Neuronal stem cell (in vitro differentiated cells): ENCODE measurements around the gene FBXW7.

Experiments
- DNase-seq: peaks from one replicate; pipeline ENCODE4 v3.0.0-alpha.2; 2013; ENCODE audit warnings: low spot score
- H2AFZ ChIP-seq: one replicate; pipeline ENCODE4 v1.6.1; 2013; ENCODE audit warnings: mild to moderate bottlenecking, low read length, inconsistent platforms
- H2AK5ac ChIP-seq: 2 replicates; pipeline ENCODE4 v1.6.1; 2013; ENCODE audit warnings: low read depth, mild to moderate bottlenecking, inconsistent platforms, low read length, moderate library complexity, mixed read lengths
- H2BK120ac ChIP-seq: 2 replicates; pipeline ENCODE4 v1.6.1; 2013; ENCODE audit warnings: low read depth, mild to moderate bottlenecking, inconsistent platforms, low read length, moderate library complexity, mixed read lengths
- H2BK12ac ChIP-seq: one replicate; pipeline ENCODE4 v1.6.1; 2013; ENCODE audit warnings: low read length, inconsistent platforms
- H2BK15ac ChIP-seq: 2 replicates; pipeline ENCODE4 v1.6.1; 2013; ENCODE audit warnings: mild to moderate bottlenecking, low read length, inconsistent platforms, mixed read lengths
- H2BK5ac ChIP-seq: one replicate; pipeline ENCODE4 v1.6.1; 2013; ENCODE audit warnings: inconsistent platforms, mild to moderate bottlenecking, low read length, moderate library complexity
- H3K14ac ChIP-seq: one replicate; pipeline ENCODE4 v1.6.1; 2013; ENCODE audit warnings: low read length, inconsistent platforms
- H3K18ac ChIP-seq: 2 replicates; pipeline ENCODE4 v1.6.1; 2013; ENCODE audit warnings: low read length, inconsistent platforms
- H3K23ac ChIP-seq: 2 replicates; pipeline ENCODE4 v1.6.1; 2013; ENCODE audit warnings: low read depth, mild to moderate bottlenecking, mixed read lengths, low read length, inconsistent platforms; ENCODE audit not compliant: poor library complexity
- H3K27ac ChIP-seq: replicated peaks from 3 replicates; pipeline ENCODE4 v1.5.1; 2013; ENCODE audit warnings: low read length, inconsistent platforms
- H3K27me3 ChIP-seq, 3 experiments: 2 replicates each; pipeline ENCODE4 v1.6.1; 2013; ENCODE audit warnings: low read length in 3 of 3, mild to moderate bottlenecking in 2 of 3, inconsistent platforms in 1 of 3, low read depth in 1 of 3, mixed read lengths in 1 of 3, moderate library complexity in 1 of 3; ENCODE audit not compliant: control insufficient read depth in 3 of 3, insufficient read depth in 3 of 3
- H3K36me3 ChIP-seq, 2 donors: replicated peaks in 1 of 2; 2 replicates each; pipeline ENCODE4 v1.6.1; 2013; ENCODE audit warnings: low read length in 2 of 2; ENCODE audit not compliant: control insufficient read depth in 2 of 2, insufficient read depth in 2 of 2
- H3K4ac ChIP-seq: 2 replicates; pipeline ENCODE4 v1.6.1; 2013; ENCODE audit warnings: inconsistent platforms, mild to moderate bottlenecking, low read length, moderate library complexity
- H3K4me1 ChIP-seq, 2 donors: 1 replicate in 1 of 2; 2 replicates in 1 of 2; pipeline ENCODE4 v1.6.1; 2013; ENCODE audit warnings: low read length in 2 of 2, low read depth in 1 of 2; ENCODE audit not compliant: control insufficient read depth in 2 of 2, insufficient read depth in 1 of 2
- H3K4me2 ChIP-seq: one replicate; pipeline ENCODE4 v1.6.1; 2013; ENCODE audit warnings: mild to moderate bottlenecking, low read length, inconsistent platforms; ENCODE audit not compliant: insufficient read depth, poor library complexity, severe bottlenecking
- H3K4me3 ChIP-seq, 2 donors: 2 replicates each; pipeline ENCODE4 v1.5.1; 2013; ENCODE audit warnings: low read length in 2 of 2, mild to moderate bottlenecking in 2 of 2, inconsistent platforms in 1 of 2, moderate library complexity in 1 of 2
- H3K79me1 ChIP-seq: one replicate; pipeline ENCODE4 v1.6.1; 2013; ENCODE audit warnings: low read depth, mild to moderate bottlenecking, inconsistent platforms, low read length, moderate library complexity
- H3K9ac ChIP-seq: one replicate; pipeline ENCODE4 v1.6.1; 2013; ENCODE audit warnings: mild to moderate bottlenecking, low read depth, low read length, inconsistent platforms; ENCODE audit not compliant: poor library complexity
- H3K9me3 ChIP-seq, 2 donors: replicated peaks in 1 of 2; 2 replicates each; pipeline versions ENCODE3 to v1.6.1; 2013; ENCODE audit warnings: low read length in 2 of 2, mild to moderate bottlenecking in 2 of 2, inconsistent platforms in 1 of 2, low read depth in 1 of 2, mixed read lengths in 1 of 2, moderate library complexity in 1 of 2; ENCODE audit not compliant: control insufficient read depth in 2 of 2, insufficient read depth in 1 of 2
- H4K8ac ChIP-seq: one replicate; pipeline ENCODE4 v1.6.1; 2013; ENCODE audit warnings: low read depth, mild to moderate bottlenecking, inconsistent platforms, low read length, moderate library complexity
- H4K91ac ChIP-seq: one replicate; pipeline ENCODE4 v1.6.1; 2013; ENCODE audit warnings: low read length, low read depth, mild to moderate bottlenecking, inconsistent platforms; ENCODE audit not compliant: poor library complexity
- WGBS, 2 donors: extraction: QIAGEN DNeasy Blood & Tissue Kit; methylation state at CpG; one replicate each; pipeline ENCODE4 v1.1.7; 2013; ENCODE audit warnings: missing lambda C conversion rate in 2 of 2, mixed read lengths in 1 of 2; ENCODE audit not compliant: insufficient read length in 2 of 2, insufficient replicate concordance in 1 of 2; ENCODE audit errors: extremely low coverage in 2 of 2; 5-methylcytosine and 5-hydroxymethylcytosine counted together

FBXW7 gene

DNA sequence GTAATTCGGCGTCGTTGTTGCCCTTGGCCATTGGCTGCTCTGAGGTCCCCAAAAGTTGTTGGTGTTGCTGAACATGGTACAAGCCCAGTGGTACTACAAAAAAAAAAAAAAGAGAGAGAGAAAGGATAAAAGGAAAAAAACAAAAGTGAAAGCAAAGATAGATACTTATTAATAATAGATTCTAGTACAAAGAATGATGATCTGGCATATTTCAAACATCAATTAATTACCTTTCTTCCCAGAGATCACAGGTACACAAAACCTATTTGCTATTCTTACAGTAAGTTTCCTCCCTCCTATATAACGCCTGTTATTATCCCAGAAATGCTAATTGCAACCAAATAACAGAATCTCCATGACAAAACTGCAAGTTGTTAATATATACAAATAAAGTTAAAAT, 188.9 kb downstream of the FBXW7 start:
- Histone ChIP-seq H3K27me3 (no peaks in the 10 kb centered on the region), H3K4ac (no peak overlapping the region), H4K8ac (no peak overlapping the region), H2BK12ac (no peak overlapping the region), H3K27ac (no peak overlapping the region), H3K4me3 (no peak overlapping the region), H2BK15ac (no peak overlapping the region), H4K91ac (no peak overlapping the region), H2AFZ (no peak overlapping the region), H3K36me3 (peaks cover 4 to 52% of the 10 kb centered on the region in 2 donors), H3K14ac (no peak overlapping the region), H3K18ac (no peak overlapping the region), H2BK5ac (no peak overlapping the region), H2BK120ac (no peak overlapping the region), H3K4me1 (no peaks in the 10 kb centered on the region), H3K9ac (no peak overlapping the region), H3K4me2 (no peak overlapping the region), H3K23ac (no peak overlapping the region), H3K79me1 (no peaks in the 10 kb centered on the region), H2AK5ac (no peak overlapping the region), H3K9me3 (no peaks in the 10 kb centered on the region)
- DNase-seq: no peak
- no CpG with 5 or more reads among the region's 4 CpGs for WGBS, 2 donors

- Histone ChIP-seq H2BK15ac (no peak overlapping the region), H4K91ac (no peak overlapping the region), H3K9me3 (no peaks in the 10 kb centered on the region), H2AK5ac (no peak overlapping the region), H2BK120ac (no peak overlapping the region), H3K14ac (no peak overlapping the region), H3K4ac (no peak overlapping the region), H3K4me1 (no peaks in the 10 kb centered on the region), H3K9ac (no peak overlapping the region), H2BK5ac (no peak overlapping the region), H3K18ac (no peak overlapping the region), H4K8ac (no peak overlapping the region), H3K4me2 (no peak overlapping the region), H2BK12ac (no peak overlapping the region), H3K27ac (no peak overlapping the region), H2AFZ (no peak overlapping the region), H3K23ac (no peak overlapping the region), H3K79me1 (no peaks in the 10 kb centered on the region), H3K27me3 (no peaks in the 10 kb centered on the region), H3K36me3 (peaks cover 4 to 56% of the 10 kb centered on the region in 2 donors), H3K4me3 (no peak overlapping the region)
- WGBS, 2 donors: no CpG with 5 or more reads among the region's 2 CpGs
- no peak for DNase-seq
These were observed 189.4 kb downstream of the FBXW7 start for GRCh38 chr4:152346526-152346925.

- no peak overlapping the region for H3K4me2 ChIP-seq
- H4K91ac ChIP-seq: no peak overlapping the region
- no peaks in the 10 kb centered on the region for H3K79me1 ChIP-seq
- H3K36me3 ChIP-seq: peaks cover 4 to 75% of the 10 kb centered on the region in 2 donors
- no peak overlapping the region for H3K23ac ChIP-seq
- H2AFZ ChIP-seq: no peak overlapping the region
- H3K18ac ChIP-seq: no peak overlapping the region
- no peak overlapping the region for H3K14ac ChIP-seq
- no peak overlapping the region for H3K4ac ChIP-seq
- H3K4me3 ChIP-seq: no peak overlapping the region
- H3K9me3 ChIP-seq: no peaks in the 10 kb centered on the region
- no peak overlapping the region for H2BK120ac ChIP-seq
- no peak overlapping the region for H2BK5ac ChIP-seq
- no peak overlapping the region for H2AK5ac ChIP-seq
- H3K9ac ChIP-seq: no peak overlapping the region
- H3K27ac ChIP-seq: no peak overlapping the region
- no peaks in the 10 kb centered on the region for H3K27me3 ChIP-seq
- no peak overlapping the region for H4K8ac ChIP-seq
- no peak overlapping the region for H2BK15ac ChIP-seq
- H2BK12ac ChIP-seq: no peak overlapping the region
- DNase-seq: no peak
- H3K4me1 ChIP-seq: peaks cover 0 to 2% of the 10 kb centered on the region in 2 donors
These were observed 191.9 kb downstream of the FBXW7 start for GRCh38 chr4:152344001-152344400.

DNA sequence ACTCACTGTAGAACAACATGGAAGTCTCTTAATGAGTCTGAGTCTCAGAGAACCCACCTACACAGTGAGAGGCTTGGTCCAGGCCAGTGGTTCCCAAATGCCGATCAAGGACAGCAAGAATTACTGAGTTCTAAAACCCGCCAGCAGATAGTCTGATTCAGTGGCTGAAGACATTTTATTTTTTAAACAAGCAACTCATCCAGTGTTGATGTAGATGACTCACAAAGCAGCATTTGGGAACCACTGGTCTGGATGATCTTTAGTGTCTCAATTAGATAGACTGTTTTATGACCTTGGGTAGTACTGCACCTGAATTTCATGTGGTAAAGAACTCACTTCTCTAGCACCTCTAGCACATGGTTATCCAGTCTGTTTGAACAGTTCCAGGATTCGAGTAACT, 193.6 kb downstream of the FBXW7 start:
- Histone ChIP-seq H3K9me3 (no peaks in the 10 kb centered on the region), H3K4ac (no peak overlapping the region), H4K8ac (no peak overlapping the region), H3K23ac (no peak overlapping the region), H3K4me1 (peaks cover 0 to 2% of the 10 kb centered on the region in 2 donors), H3K4me2 (no peak overlapping the region), H3K27ac (no peak overlapping the region), H2AK5ac (no peak overlapping the region), H3K14ac (no peak overlapping the region), H3K4me3 (no peak overlapping the region), H4K91ac (no peak overlapping the region), H3K79me1 (no peaks in the 10 kb centered on the region), H3K9ac (no peak overlapping the region), H2BK15ac (no peak overlapping the region), H2BK5ac (no peak overlapping the region), H2AFZ (no peak overlapping the region), H3K36me3 (peaks cover 4 to 90% of the 10 kb centered on the region in 2 donors), H2BK120ac (no peak overlapping the region), H2BK12ac (no peak overlapping the region), H3K18ac (no peak overlapping the region), H3K27me3 (no peaks in the 10 kb centered on the region)
- no peak for DNase-seq
- WGBS, 2 donors: no CpG with 5 or more reads among the region's 3 CpGs
